ENCODE results near the gene NUTM2F. TPM values are rescaled to one million over a fixed set of nuclear protein-coding genes. Genes with fewer than 3 reads are reported as not detected.
"Not testable (repeated sequence)": the region's sequence is repeated elsewhere in the genome, so short reads cannot be mapped to it uniquely, and the experiment has no call there.

Gene NUTM2F
- total RNA-seq, 2 experiments from 2014 or later, result not detected

- POLR2A ChIA-PET; DNase-seq; H3K36me3 Mint-ChIP-seq (ENCODE audit: low read depth); H3K4me1 Mint-ChIP-seq; H3K4me3 Mint-ChIP-seq; H3K27ac Mint-ChIP-seq; H3K9me3 Mint-ChIP-seq; CTCF ChIA-PET; H3K27me3 Mint-ChIP-seq: not testable (repeated sequence)
Observed at GRCh38 chr9:94338723-94339122, 10.3 kb upstream of the NUTM2F start.

- H3K4me1 Mint-ChIP-seq; DNase-seq; POLR2A ChIA-PET; CTCF ChIA-PET; H3K27me3 Mint-ChIP-seq; H3K36me3 Mint-ChIP-seq (ENCODE audit: low read depth); H3K9me3 Mint-ChIP-seq; H3K4me3 Mint-ChIP-seq; H3K27ac Mint-ChIP-seq: not testable (repeated sequence)
Observed at GRCh38 chr9:94336445-94336844, 8.0 kb upstream of the NUTM2F start.

- H3K9me3 Mint-ChIP-seq, CTCF ChIA-PET, POLR2A ChIA-PET: not testable (repeated sequence)
Observed at GRCh38 chr9:94325583-94325982, 2.9 kb downstream of the NUTM2F start.

GRCh38 chr9:94323153-94323798 lies 5.2 kb downstream of the NUTM2F start:
- H3K36me3 Mint-ChIP-seq (ENCODE audit: low read depth); DNase-seq; H3K9me3 Mint-ChIP-seq; POLR2A ChIA-PET; H3K27ac Mint-ChIP-seq; H3K4me1 Mint-ChIP-seq; H3K4me3 Mint-ChIP-seq; H3K27me3 Mint-ChIP-seq; CTCF ChIA-PET: not testable (repeated sequence)

More at GRCh38 chr9:94325583-94325982, 2.9 kb downstream of the NUTM2F start:
- H3K4me1 Mint-ChIP-seq; DNase-seq; H3K36me3 Mint-ChIP-seq (ENCODE audit: low read depth); H3K27ac Mint-ChIP-seq; H3K4me3 Mint-ChIP-seq; H3K27me3 Mint-ChIP-seq: not testable (repeated sequence)

GRCh38 chr9:94322342-94322940 lies 6.0 kb downstream of the NUTM2F start:
- POLR2A ChIA-PET; H3K4me1 Mint-ChIP-seq; H3K36me3 Mint-ChIP-seq (ENCODE audit: low read depth); DNase-seq; H3K9me3 Mint-ChIP-seq; CTCF ChIA-PET; H3K27ac Mint-ChIP-seq; H3K27me3 Mint-ChIP-seq; H3K4me3 Mint-ChIP-seq: not testable (repeated sequence)

- H3K36me3 Mint-ChIP-seq (ENCODE audit: low read depth); DNase-seq; H3K27ac Mint-ChIP-seq; CTCF ChIA-PET; H3K9me3 Mint-ChIP-seq; POLR2A ChIA-PET; H3K27me3 Mint-ChIP-seq; H3K4me1 Mint-ChIP-seq; H3K4me3 Mint-ChIP-seq: not testable (repeated sequence)
Observed at GRCh38 chr9:94317949-94318657, 10.3 kb downstream of the NUTM2F start.

GRCh38 chr9:94316236-94316635 lies 12.2 kb downstream of the NUTM2F start:
- POLR2A ChIA-PET; H3K27ac Mint-ChIP-seq; H3K27me3 Mint-ChIP-seq; H3K36me3 Mint-ChIP-seq (ENCODE audit: low read depth); CTCF ChIA-PET; DNase-seq; H3K4me3 Mint-ChIP-seq; H3K4me1 Mint-ChIP-seq; H3K9me3 Mint-ChIP-seq: not testable (repeated sequence)

- H3K4me3 Mint-ChIP-seq; H3K27me3 Mint-ChIP-seq; H3K27ac Mint-ChIP-seq; CTCF ChIA-PET; H3K9me3 Mint-ChIP-seq; H3K36me3 Mint-ChIP-seq (ENCODE audit: low read depth); H3K4me1 Mint-ChIP-seq; DNase-seq; POLR2A ChIA-PET: not testable (repeated sequence)
Observed at GRCh38 chr9:94315034-94315984, 13.1 kb downstream of the NUTM2F start.

- H3K27ac Mint-ChIP-seq, result no peak overlapping the region
- no peak for DNase-seq
- H3K27me3 Mint-ChIP-seq, result no peaks in the 10 kb centered on the region
- H3K4me1 Mint-ChIP-seq, result no peaks in the 10 kb centered on the region
- ChIA-PET CTCF (no interaction called here), POLR2A (no interaction called here)
- H3K4me3 Mint-ChIP-seq, result no peak overlapping the region
- no peaks in the 10 kb centered on the region for H3K36me3 Mint-ChIP-seq (ENCODE audit: low read depth)
- no peaks in the 10 kb centered on the region for H3K9me3 Mint-ChIP-seq
Observed at GRCh38 chr9:94303321-94303720, 25.1 kb downstream of the NUTM2F start.

- no peaks in the 10 kb centered on the region for H3K36me3 Mint-ChIP-seq (ENCODE audit: low read depth)
- no peaks in the 10 kb centered on the region for H3K4me1 Mint-ChIP-seq
- DNase-seq, result no peak
- no peaks in the 10 kb centered on the region for H3K27me3 Mint-ChIP-seq
- H3K9me3 Mint-ChIP-seq, result no peaks in the 10 kb centered on the region
- no peak overlapping the region for H3K4me3 Mint-ChIP-seq
- no peak overlapping the region for H3K27ac Mint-ChIP-seq
- POLR2A ChIA-PET, result no interaction called here
- CTCF ChIA-PET, result no interaction called here
Observed at GRCh38 chr9:94302426-94302825, 26.0 kb downstream of the NUTM2F start.

- no peaks in the 10 kb centered on the region for H3K4me1 Mint-ChIP-seq
- no peak overlapping the region for H3K4me3 Mint-ChIP-seq
- ChIA-PET CTCF (no interaction called here), POLR2A (no interaction called here)
- H3K27me3 Mint-ChIP-seq, result no peaks in the 10 kb centered on the region
- no peaks in the 10 kb centered on the region for H3K9me3 Mint-ChIP-seq
- peaks cover 3% of the 10 kb centered on the region for H3K36me3 Mint-ChIP-seq (ENCODE audit: low read depth)
- no peak for DNase-seq
- H3K27ac Mint-ChIP-seq, result no peak overlapping the region
Observed at GRCh38 chr9:94301583-94301982, 26.9 kb downstream of the NUTM2F start.

- no peaks in the 10 kb centered on the region for H3K9me3 Mint-ChIP-seq
- DNase-seq, result no peak
- no peak overlapping the region for H3K27ac Mint-ChIP-seq
- H3K36me3 Mint-ChIP-seq (ENCODE audit: low read depth), result peaks cover 8% of the 10 kb centered on the region
- H3K27me3 Mint-ChIP-seq, result no peaks in the 10 kb centered on the region
- no peaks in the 10 kb centered on the region for H3K4me1 Mint-ChIP-seq
- ChIA-PET CTCF (no interaction called here), POLR2A (no interaction called here)
- H3K4me3 Mint-ChIP-seq, result no peak overlapping the region
Observed at GRCh38 chr9:94300470-94301301, 27.8 kb downstream of the NUTM2F start.
